WTC11 (cell line): ENCODE data around the gene RASSF3. TPM values are rescaled to one million over a fixed set of nuclear protein-coding genes. Genes with fewer than 3 reads are reported as not detected.
A peak's percentile ranks its signal among the peaks of the same experiment; 100 is the strongest.

ENCODE experiments used
- ATAC-seq: fragments of 200-7000 bp; cut with Tn5 transposase; 2 replicates; pipeline ENCODE4 v1.10.0; 2021; ENCODE audit warnings: mild to moderate bottlenecking, moderate library complexity
- CTCF ChIA-PET: fragments of 300-600 bp; sonication (Branson Sonifier 250); formaldehyde crosslinking; loops from one replicate; lab custom pipeline; 2021; ENCODE audit warnings: antibody characterized with exemption; lab: Charles Lee
- POLR2A ChIA-PET: fragments of 350-600 bp; sonication (Branson Sonifier 250); formaldehyde crosslinking; loops from one replicate; lab custom pipeline; 2021; ENCODE audit warnings: antibody characterized with exemption; lab: Charles Lee
- DNase-seq: peaks from one replicate; pipeline ENCODE4 v3.0.0; 2021; ENCODE audit warnings: low spot score
- H3K27ac Mint-ChIP-seq: 2 replicates; pipeline ENCODE4 v1.8.0; 2021; ENCODE audit warnings: mixed read lengths
- H3K27me3 Mint-ChIP-seq: 2 replicates; pipeline ENCODE4 v1.8.0; 2021; ENCODE audit warnings: low read depth, mild to moderate bottlenecking, moderate library complexity, mixed read lengths
- H3K36me3 Mint-ChIP-seq: 2 replicates; pipeline ENCODE4 v1.8.0; 2021; ENCODE audit warnings: mixed read lengths
- H3K4me1 Mint-ChIP-seq: 2 replicates; pipeline ENCODE4 v1.8.0; 2022; ENCODE audit warnings: mixed read lengths
- H3K4me3 Mint-ChIP-seq: 2 replicates; pipeline ENCODE4 v1.8.0; 2021; ENCODE audit warnings: mild to moderate bottlenecking, moderate library complexity, mixed read lengths
- H3K9me3 Mint-ChIP-seq: 2 replicates; pipeline ENCODE4 v1.8.0; 2021; ENCODE audit warnings: mixed read lengths
- ATF1 ChIP-seq: sonication (generic); formaldehyde crosslinking; IDR thresholded peaks from 2 replicates; pipeline ENCODE4 v1.8.1; 2023; ENCODE audit warnings: mild to moderate bottlenecking, moderate library complexity, missing genetic modification reagents
- FOXK1 ChIP-seq: sonication (generic); formaldehyde crosslinking; IDR thresholded peaks from 2 replicates; pipeline ENCODE4 v1.8.0; 2022; ENCODE audit warnings: mild to moderate bottlenecking, moderate library complexity, missing genetic modification reagents
- JAZF1 ChIP-seq: fragments of 250-450 bp; sonication (Bioruptor Pico); IDR thresholded peaks from 2 replicates; pipeline ENCODE4 v1.9.0; 2021; ENCODE audit warnings: moderate library complexity, mild to moderate bottlenecking, inconsistent platforms
- JUN ChIP-seq: sonication (generic); formaldehyde crosslinking; IDR thresholded peaks from 2 replicates; pipeline ENCODE4 v1.8.0; 2023; ENCODE audit warnings: mild to moderate bottlenecking, missing genetic modification reagents
- NFE2L1 ChIP-seq: sonication (generic); formaldehyde crosslinking; IDR thresholded peaks from 2 replicates; pipeline ENCODE4 v1.8.1; 2023; ENCODE audit warnings: missing genetic modification reagents
- NFYB ChIP-seq: sonication (generic); formaldehyde crosslinking; conservative IDR thresholded peaks from 2 replicates; pipeline ENCODE4 v1.8.0; 2022; ENCODE audit warnings: low read depth, missing genetic modification reagents
- NR1H2 ChIP-seq: sonication (generic); formaldehyde crosslinking; IDR thresholded peaks from 2 replicates; pipeline ENCODE4 v1.9.0; 2021; ENCODE audit warnings: mild to moderate bottlenecking, moderate library complexity, missing genetic modification reagents
- NR2C2 ChIP-seq: sonication (generic); formaldehyde crosslinking; IDR thresholded peaks from 2 replicates; pipeline ENCODE4 v1.8.0; 2022; ENCODE audit warnings: mild to moderate bottlenecking, missing genetic modification reagents
- RORB ChIP-seq: fragments of 250-450 bp; sonication (Bioruptor Pico); IDR thresholded peaks from 2 replicates; pipeline ENCODE4 v1.9.0; 2021; ENCODE audit warnings: mild to moderate bottlenecking
- TEAD1 ChIP-seq: sonication (generic); formaldehyde crosslinking; IDR thresholded peaks from 2 replicates; pipeline ENCODE4 v1.8.0; 2022; ENCODE audit warnings: mild to moderate bottlenecking, missing genetic modification reagents
- ZNF317 ChIP-seq: sonication (generic); formaldehyde crosslinking; IDR thresholded peaks from 2 replicates; pipeline ENCODE4 v1.8.1; 2023; ENCODE audit warnings: low read depth, mild to moderate bottlenecking, moderate library complexity, missing genetic modification reagents, borderline replicate concordance
- total RNA-seq: library from RNA; stranded (reverse); gene quantifications from 3 replicates; pipeline ENCODE4 v1.2.3, GENCODE V29; 2021
- TF ChIP-seq, protein P1 (sequence below): sonication (generic); formaldehyde crosslinking; IDR thresholded peaks from 2 replicates; pipeline ENCODE4 v1.8.0; 2022; ENCODE audit warnings: mild to moderate bottlenecking, missing genetic modification reagents
- TF ChIP-seq, protein P2 (sequence below): fragments of 200-600 bp; IDR thresholded peaks from 2 replicates; pipeline ENCODE4 v1.8.0; 2022; ENCODE audit warnings: antibody characterized with exemption
- TF ChIP-seq, protein P3 (sequence below): fragments of 250-450 bp; sonication (Bioruptor Pico); IDR thresholded peaks from 2 replicates; pipeline ENCODE4 v1.9.0; 2021; ENCODE audit warnings: mild to moderate bottlenecking
- TF ChIP-seq, protein P4 (sequence below): sonication (generic); formaldehyde crosslinking; IDR thresholded peaks from 2 replicates; pipeline ENCODE4 v1.8.1; 2022; ENCODE audit warnings: low read depth, mild to moderate bottlenecking, moderate library complexity, missing genetic modification reagents, borderline replicate concordance
- TF ChIP-seq, protein P5 (sequence below): sonication (generic); formaldehyde crosslinking; conservative IDR thresholded peaks from 2 replicates; pipeline ENCODE4 v1.8.1; 2023; ENCODE audit warnings: mild to moderate bottlenecking, low read depth, missing genetic modification reagents, moderate library complexity
- TF ChIP-seq, protein P6 (sequence below): sonication (generic); formaldehyde crosslinking; IDR thresholded peaks from 2 replicates; pipeline ENCODE4 v1.8.0; 2022; ENCODE audit warnings: mild to moderate bottlenecking, missing genetic modification reagents

The RASSF3 gene
- total RNA-seq, 1 experiment from 2014 or later: 54.7 TPM

DNA sequence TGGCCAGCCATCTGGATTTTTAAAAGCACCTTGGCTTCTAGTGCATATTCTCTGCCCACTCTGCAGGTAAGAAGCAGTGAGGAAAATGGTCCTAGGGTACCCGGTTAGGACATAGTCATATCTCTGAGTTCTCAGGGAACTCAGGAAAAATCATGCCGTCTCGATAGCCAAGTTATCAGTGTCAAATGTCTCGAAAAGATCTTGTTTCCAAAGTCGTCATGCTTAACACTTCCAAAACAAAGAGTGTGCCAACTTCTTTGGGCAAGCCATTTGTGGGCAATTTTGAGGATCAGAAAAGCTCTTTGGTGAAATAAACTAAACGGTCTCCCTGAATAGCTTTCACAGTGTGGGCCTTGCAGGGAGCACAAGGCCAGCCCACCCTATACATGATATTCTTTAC lies 39.2 kb downstream of the RASSF3 start:
- ATAC-seq (no peak), DNase-seq (no peak)
- TF ChIP-seq, protein P1, sequence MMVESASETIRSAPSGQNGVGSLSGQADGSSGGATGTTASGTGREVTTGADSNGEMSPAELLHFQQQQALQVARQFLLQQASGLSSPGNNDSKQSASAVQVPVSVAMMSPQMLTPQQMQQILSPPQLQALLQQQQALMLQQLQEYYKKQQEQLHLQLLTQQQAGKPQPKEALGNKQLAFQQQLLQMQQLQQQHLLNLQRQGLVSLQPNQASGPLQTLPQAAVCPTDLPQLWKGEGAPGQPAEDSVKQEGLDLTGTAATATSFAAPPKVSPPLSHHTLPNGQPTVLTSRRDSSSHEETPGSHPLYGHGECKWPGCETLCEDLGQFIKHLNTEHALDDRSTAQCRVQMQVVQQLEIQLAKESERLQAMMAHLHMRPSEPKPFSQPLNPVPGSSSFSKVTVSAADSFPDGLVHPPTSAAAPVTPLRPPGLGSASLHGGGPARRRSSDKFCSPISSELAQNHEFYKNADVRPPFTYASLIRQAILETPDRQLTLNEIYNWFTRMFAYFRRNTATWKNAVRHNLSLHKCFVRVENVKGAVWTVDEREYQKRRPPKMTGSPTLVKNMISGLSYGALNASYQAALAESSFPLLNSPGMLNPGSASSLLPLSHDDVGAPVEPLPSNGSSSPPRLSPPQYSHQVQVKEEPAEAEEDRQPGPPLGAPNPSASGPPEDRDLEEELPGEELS (CRISPR knock-in tag): no peak
- TF ChIP-seq RORB (CRISPR knock-in tag) (no peak), NR1H2 (CRISPR knock-in tag) (no peak), JUN (CRISPR knock-in tag) (no peak), NFYB (CRISPR knock-in tag) (no peak), NFE2L1 (no peak), JAZF1 (CRISPR knock-in tag) (no peak), NR2C2 (CRISPR knock-in tag) (no peak), TEAD1 (CRISPR knock-in tag) (no peak), ATF1 (CRISPR knock-in tag) (no peak), ZNF317 (no peak), FOXK1 (no peak)
- TF ChIP-seq, protein P2, sequence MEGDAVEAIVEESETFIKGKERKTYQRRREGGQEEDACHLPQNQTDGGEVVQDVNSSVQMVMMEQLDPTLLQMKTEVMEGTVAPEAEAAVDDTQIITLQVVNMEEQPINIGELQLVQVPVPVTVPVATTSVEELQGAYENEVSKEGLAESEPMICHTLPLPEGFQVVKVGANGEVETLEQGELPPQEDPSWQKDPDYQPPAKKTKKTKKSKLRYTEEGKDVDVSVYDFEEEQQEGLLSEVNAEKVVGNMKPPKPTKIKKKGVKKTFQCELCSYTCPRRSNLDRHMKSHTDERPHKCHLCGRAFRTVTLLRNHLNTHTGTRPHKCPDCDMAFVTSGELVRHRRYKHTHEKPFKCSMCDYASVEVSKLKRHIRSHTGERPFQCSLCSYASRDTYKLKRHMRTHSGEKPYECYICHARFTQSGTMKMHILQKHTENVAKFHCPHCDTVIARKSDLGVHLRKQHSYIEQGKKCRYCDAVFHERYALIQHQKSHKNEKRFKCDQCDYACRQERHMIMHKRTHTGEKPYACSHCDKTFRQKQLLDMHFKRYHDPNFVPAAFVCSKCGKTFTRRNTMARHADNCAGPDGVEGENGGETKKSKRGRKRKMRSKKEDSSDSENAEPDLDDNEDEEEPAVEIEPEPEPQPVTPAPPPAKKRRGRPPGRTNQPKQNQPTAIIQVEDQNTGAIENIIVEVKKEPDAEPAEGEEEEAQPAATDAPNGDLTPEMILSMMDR: no peak
- TF ChIP-seq, protein P3, sequence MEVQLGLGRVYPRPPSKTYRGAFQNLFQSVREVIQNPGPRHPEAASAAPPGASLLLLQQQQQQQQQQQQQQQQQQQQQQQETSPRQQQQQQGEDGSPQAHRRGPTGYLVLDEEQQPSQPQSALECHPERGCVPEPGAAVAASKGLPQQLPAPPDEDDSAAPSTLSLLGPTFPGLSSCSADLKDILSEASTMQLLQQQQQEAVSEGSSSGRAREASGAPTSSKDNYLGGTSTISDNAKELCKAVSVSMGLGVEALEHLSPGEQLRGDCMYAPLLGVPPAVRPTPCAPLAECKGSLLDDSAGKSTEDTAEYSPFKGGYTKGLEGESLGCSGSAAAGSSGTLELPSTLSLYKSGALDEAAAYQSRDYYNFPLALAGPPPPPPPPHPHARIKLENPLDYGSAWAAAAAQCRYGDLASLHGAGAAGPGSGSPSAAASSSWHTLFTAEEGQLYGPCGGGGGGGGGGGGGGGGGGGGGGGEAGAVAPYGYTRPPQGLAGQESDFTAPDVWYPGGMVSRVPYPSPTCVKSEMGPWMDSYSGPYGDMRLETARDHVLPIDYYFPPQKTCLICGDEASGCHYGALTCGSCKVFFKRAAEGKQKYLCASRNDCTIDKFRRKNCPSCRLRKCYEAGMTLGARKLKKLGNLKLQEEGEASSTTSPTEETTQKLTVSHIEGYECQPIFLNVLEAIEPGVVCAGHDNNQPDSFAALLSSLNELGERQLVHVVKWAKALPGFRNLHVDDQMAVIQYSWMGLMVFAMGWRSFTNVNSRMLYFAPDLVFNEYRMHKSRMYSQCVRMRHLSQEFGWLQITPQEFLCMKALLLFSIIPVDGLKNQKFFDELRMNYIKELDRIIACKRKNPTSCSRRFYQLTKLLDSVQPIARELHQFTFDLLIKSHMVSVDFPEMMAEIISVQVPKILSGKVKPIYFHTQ: no peak
- TF ChIP-seq, protein P4, sequence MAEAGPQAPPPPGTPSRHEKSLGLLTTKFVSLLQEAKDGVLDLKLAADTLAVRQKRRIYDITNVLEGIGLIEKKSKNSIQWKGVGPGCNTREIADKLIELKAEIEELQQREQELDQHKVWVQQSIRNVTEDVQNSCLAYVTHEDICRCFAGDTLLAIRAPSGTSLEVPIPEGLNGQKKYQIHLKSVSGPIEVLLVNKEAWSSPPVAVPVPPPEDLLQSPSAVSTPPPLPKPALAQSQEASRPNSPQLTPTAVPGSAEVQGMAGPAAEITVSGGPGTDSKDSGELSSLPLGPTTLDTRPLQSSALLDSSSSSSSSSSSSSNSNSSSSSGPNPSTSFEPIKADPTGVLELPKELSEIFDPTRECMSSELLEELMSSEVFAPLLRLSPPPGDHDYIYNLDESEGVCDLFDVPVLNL: no peak
- TF ChIP-seq, protein P5, sequence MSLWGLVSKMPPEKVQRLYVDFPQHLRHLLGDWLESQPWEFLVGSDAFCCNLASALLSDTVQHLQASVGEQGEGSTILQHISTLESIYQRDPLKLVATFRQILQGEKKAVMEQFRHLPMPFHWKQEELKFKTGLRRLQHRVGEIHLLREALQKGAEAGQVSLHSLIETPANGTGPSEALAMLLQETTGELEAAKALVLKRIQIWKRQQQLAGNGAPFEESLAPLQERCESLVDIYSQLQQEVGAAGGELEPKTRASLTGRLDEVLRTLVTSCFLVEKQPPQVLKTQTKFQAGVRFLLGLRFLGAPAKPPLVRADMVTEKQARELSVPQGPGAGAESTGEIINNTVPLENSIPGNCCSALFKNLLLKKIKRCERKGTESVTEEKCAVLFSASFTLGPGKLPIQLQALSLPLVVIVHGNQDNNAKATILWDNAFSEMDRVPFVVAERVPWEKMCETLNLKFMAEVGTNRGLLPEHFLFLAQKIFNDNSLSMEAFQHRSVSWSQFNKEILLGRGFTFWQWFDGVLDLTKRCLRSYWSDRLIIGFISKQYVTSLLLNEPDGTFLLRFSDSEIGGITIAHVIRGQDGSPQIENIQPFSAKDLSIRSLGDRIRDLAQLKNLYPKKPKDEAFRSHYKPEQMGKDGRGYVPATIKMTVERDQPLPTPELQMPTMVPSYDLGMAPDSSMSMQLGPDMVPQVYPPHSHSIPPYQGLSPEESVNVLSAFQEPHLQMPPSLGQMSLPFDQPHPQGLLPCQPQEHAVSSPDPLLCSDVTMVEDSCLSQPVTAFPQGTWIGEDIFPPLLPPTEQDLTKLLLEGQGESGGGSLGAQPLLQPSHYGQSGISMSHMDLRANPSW (CRISPR knock-in tag): no peak
- TF ChIP-seq, protein P6, sequence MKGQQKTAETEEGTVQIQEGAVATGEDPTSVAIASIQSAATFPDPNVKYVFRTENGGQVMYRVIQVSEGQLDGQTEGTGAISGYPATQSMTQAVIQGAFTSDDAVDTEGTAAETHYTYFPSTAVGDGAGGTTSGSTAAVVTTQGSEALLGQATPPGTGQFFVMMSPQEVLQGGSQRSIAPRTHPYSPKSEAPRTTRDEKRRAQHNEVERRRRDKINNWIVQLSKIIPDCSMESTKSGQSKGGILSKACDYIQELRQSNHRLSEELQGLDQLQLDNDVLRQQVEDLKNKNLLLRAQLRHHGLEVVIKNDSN (CRISPR knock-in tag): no peak
- CTCF ChIA-PET: interaction anchor here (1.0 kb wide), 1 partner anchor 23 kb away, joined by 3 read pairs; no protein-coding TSS in a partner anchor
- no peak overlapping the region for H3K4me3 Mint-ChIP-seq
- peaks cover 21% of the 10 kb centered on the region for H3K4me1 Mint-ChIP-seq
- H3K27me3 Mint-ChIP-seq: no peaks in the 10 kb centered on the region
- H3K9me3 Mint-ChIP-seq: no peaks in the 10 kb centered on the region
- POLR2A ChIA-PET: no interaction called here
- peak overlapping the region; percentile 85; the same call in 1 of the 2 replicates for H3K27ac Mint-ChIP-seq
- no peaks in the 10 kb centered on the region for H3K36me3 Mint-ChIP-seq
